WTC11 (cell line): Measurements from ENCODE around the gene RRP36. TPM values are rescaled to one million over a fixed set of nuclear protein-coding genes. Genes with fewer than 3 reads are reported as not detected.

Experiments
- ATAC-seq: fragments of 200-7000 bp; cut with Tn5 transposase; 2 replicates; pipeline ENCODE4 v1.10.0; 2021; ENCODE audit warnings: mild to moderate bottlenecking, moderate library complexity
- CTCF ChIA-PET: fragments of 300-600 bp; sonication (Branson Sonifier 250); formaldehyde crosslinking; loops from one replicate; lab custom pipeline; 2021; ENCODE audit warnings: antibody characterized with exemption; lab: Charles Lee
- POLR2A ChIA-PET: fragments of 350-600 bp; sonication (Branson Sonifier 250); formaldehyde crosslinking; loops from one replicate; lab custom pipeline; 2021; ENCODE audit warnings: antibody characterized with exemption; lab: Charles Lee
- DNase-seq: peaks from one replicate; pipeline ENCODE4 v3.0.0; 2021; ENCODE audit warnings: low spot score
- H3K27ac Mint-ChIP-seq: 2 replicates; pipeline ENCODE4 v1.8.0; 2021; ENCODE audit warnings: mixed read lengths
- H3K27me3 Mint-ChIP-seq: 2 replicates; pipeline ENCODE4 v1.8.0; 2021; ENCODE audit warnings: low read depth, mild to moderate bottlenecking, moderate library complexity, mixed read lengths
- H3K36me3 Mint-ChIP-seq: 2 replicates; pipeline ENCODE4 v1.8.0; 2021; ENCODE audit warnings: mixed read lengths
- H3K4me1 Mint-ChIP-seq: 2 replicates; pipeline ENCODE4 v1.8.0; 2022; ENCODE audit warnings: mixed read lengths
- H3K4me3 Mint-ChIP-seq: 2 replicates; pipeline ENCODE4 v1.8.0; 2021; ENCODE audit warnings: mild to moderate bottlenecking, moderate library complexity, mixed read lengths
- H3K9me3 Mint-ChIP-seq: 2 replicates; pipeline ENCODE4 v1.8.0; 2021; ENCODE audit warnings: mixed read lengths
- ARID4B ChIP-seq: sonication (generic); formaldehyde crosslinking; IDR thresholded peaks from 2 replicates; pipeline ENCODE4 v1.8.0; 2023; ENCODE audit warnings: missing genetic modification reagents, mild to moderate bottlenecking, borderline replicate concordance
- CDX4 ChIP-seq: fragments of 250-450 bp; sonication (Bioruptor Pico); IDR thresholded peaks from 2 replicates; pipeline ENCODE4 v1.9.0; 2021; ENCODE audit warnings: moderate library complexity, mild to moderate bottlenecking, inconsistent platforms, borderline replicate concordance
- ELF4 ChIP-seq: sonication (generic); formaldehyde crosslinking; IDR thresholded peaks from 2 replicates; pipeline ENCODE4 v1.8.1; 2022; ENCODE audit warnings: low read depth, mild to moderate bottlenecking, moderate library complexity, missing genetic modification reagents
- GABPB1 ChIP-seq: sonication (generic); formaldehyde crosslinking; IDR thresholded peaks from 2 replicates; pipeline ENCODE4 v1.8.1; 2023; ENCODE audit warnings: mild to moderate bottlenecking, missing genetic modification reagents
- HMGXB4 ChIP-seq: sonication (generic); formaldehyde crosslinking; IDR thresholded peaks from 2 replicates; pipeline ENCODE4 v1.8.1; 2023; ENCODE audit warnings: mild to moderate bottlenecking, moderate library complexity, missing genetic modification reagents
- MAX ChIP-seq: sonication (generic); formaldehyde crosslinking; IDR thresholded peaks from 2 replicates; pipeline ENCODE4 v1.8.0; 2022; ENCODE audit warnings: mild to moderate bottlenecking, missing genetic modification reagents
- MYBL2 ChIP-seq: sonication (generic); formaldehyde crosslinking; IDR thresholded peaks from 2 replicates; pipeline ENCODE4 v1.8.1; 2023; ENCODE audit warnings: mild to moderate bottlenecking, moderate library complexity, missing genetic modification reagents
- SP1 ChIP-seq: sonication (generic); formaldehyde crosslinking; conservative IDR thresholded peaks from 2 replicates; pipeline ENCODE4 v1.8.1; 2022; ENCODE audit warnings: missing genetic modification reagents
- TCF7 ChIP-seq: sonication (generic); formaldehyde crosslinking; IDR thresholded peaks from 2 replicates; pipeline ENCODE4 v1.8.0; 2022; ENCODE audit warnings: mild to moderate bottlenecking, low read depth, missing genetic modification reagents, moderate library complexity
- TP53 ChIP-seq: sonication (generic); formaldehyde crosslinking; IDR thresholded peaks from 2 replicates; pipeline ENCODE4 v1.8.1; 2023; ENCODE audit warnings: mild to moderate bottlenecking, missing genetic modification reagents
- USF1 ChIP-seq: sonication (generic); formaldehyde crosslinking; IDR thresholded peaks from 2 replicates; pipeline ENCODE4 v1.8.0; 2022; ENCODE audit warnings: mild to moderate bottlenecking, missing genetic modification reagents
- USF2 ChIP-seq: sonication (generic); formaldehyde crosslinking; IDR thresholded peaks from 2 replicates; pipeline ENCODE4 v1.8.1; 2023; ENCODE audit warnings: mild to moderate bottlenecking, missing genetic modification reagents, moderate library complexity
- ZBTB43 ChIP-seq: sonication (generic); formaldehyde crosslinking; IDR thresholded peaks from 2 replicates; pipeline ENCODE4 v1.8.1; 2023; ENCODE audit warnings: mild to moderate bottlenecking, missing genetic modification reagents
- ZNF219 ChIP-seq: sonication (generic); formaldehyde crosslinking; IDR thresholded peaks from 2 replicates; pipeline ENCODE4 v1.8.0; 2023; ENCODE audit warnings: missing genetic modification reagents, mild to moderate bottlenecking, borderline replicate concordance
- total RNA-seq: library from RNA; stranded (reverse); gene quantifications from 3 replicates; pipeline ENCODE4 v1.2.3, GENCODE V29; 2021

The RRP36 gene
- total RNA-seq, 1 experiment from 2014 or later: 81.0 TPM

- no peak for TF ChIP-seq MAX
- peak; percentile 22; the same call in 1 of the 2 replicates for TF ChIP-seq GABPB1 (CRISPR knock-in tag)
- 0 out of 2 replicates have a peak, but pooled peaks have one; percentile 13 for TF ChIP-seq TP53 (CRISPR knock-in tag)
- TF ChIP-seq ARID4B (CRISPR knock-in tag): peak; percentile 81
- peak; percentile 49 for TF ChIP-seq SP1
- TF ChIP-seq TCF7: 0 out of 2 replicates have a peak, but pooled peaks have one; percentile 39
- TF ChIP-seq ZBTB43: peak; percentile 63; the same call in 1 of the 2 replicates
- no peak for TF ChIP-seq ZNF219 (CRISPR knock-in tag)
- no peak for TF ChIP-seq CDX4 (CRISPR knock-in tag)
- TF ChIP-seq MYBL2: no peak
- no peak for TF ChIP-seq ELF4 (CRISPR knock-in tag)
- 0 out of 2 replicates have a peak, but pooled peaks have one; percentile 17 for TF ChIP-seq USF2 (CRISPR knock-in tag)
- 0 out of 2 replicates have a peak, but pooled peaks have one; percentile 39 for TF ChIP-seq HMGXB4 (CRISPR knock-in tag)
These were observed 55.3 kb downstream of the RRP36 start (continued) for GRCh38 chr6:43076464-43077332.

- Mint-ChIP-seq H3K36me3 (no peaks in the 10 kb centered on the region), H3K4me1 (peaks cover 30% of the 10 kb centered on the region), H3K27me3 (no peaks in the 10 kb centered on the region), H3K9me3 (no peaks in the 10 kb centered on the region), H3K27ac (peak overlapping the region; percentile 69), H3K4me3 (peak overlapping the region; percentile 84)
- ATAC-seq (no peak), DNase-seq (no peak)
- CTCF ChIA-PET: interaction anchor here (0.5 to 3.2 kb wide), 13 partner anchors 11 to 93 kb away, joined by 3 to 50 read pairs (median 4); partner anchors contain the start of genes CUL7, KLC4, MEA1 and MRPL2
- TF ChIP-seq ELF4 (CRISPR knock-in tag): no peak
- TF ChIP-seq USF1 (CRISPR knock-in tag): peak; percentile 22; the same call in 1 of the 2 replicates
- POLR2A ChIA-PET: interaction anchor here (1.2 to 2.6 kb wide), 7 partner anchors 11 to 66 kb away, joined by 3 to 10 read pairs (median 8); partner anchors contain the start of genes KLC4, KLHDC3, MEA1 and MRPL2
These were observed 55.9 kb downstream of the RRP36 start for GRCh38 chr6:43077333-43077809.
